HG03175 (cell line): ENCODE results near the gene CD4.

Source experiments
- ATAC-seq: cut with Tn5 transposase; IDR thresholded peaks from one replicate; pipeline ENCODE4 v1.9.1; 2021; ENCODE audit warnings: mild to moderate bottlenecking, moderate library complexity; ENCODE audit not compliant: unreplicated experiment

CD4 gene

GRCh38 chr12:6810758-6811157 is 21.4 kb downstream of the CD4 start:
- no peak for ATAC-seq

DNA sequence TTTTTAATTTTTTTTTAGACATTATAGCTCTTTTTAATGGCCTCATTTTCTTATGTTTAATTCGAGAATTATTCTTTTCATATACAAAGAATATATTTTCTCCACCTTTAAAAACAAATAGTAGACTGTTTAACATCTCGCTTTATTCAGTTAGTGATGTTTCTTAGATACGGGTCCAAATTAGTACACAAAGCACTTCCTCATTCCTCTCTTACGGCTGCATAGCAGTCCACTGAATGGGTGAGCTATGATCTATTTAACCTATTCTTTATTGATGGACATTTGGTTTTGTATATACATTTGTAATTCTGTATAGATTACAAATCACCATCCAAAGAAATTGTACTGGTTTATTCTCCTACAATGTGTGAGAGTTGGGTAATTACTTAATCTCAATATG is 24.0 kb downstream of the CD4 start:
- ATAC-seq, result no peak

DNA sequence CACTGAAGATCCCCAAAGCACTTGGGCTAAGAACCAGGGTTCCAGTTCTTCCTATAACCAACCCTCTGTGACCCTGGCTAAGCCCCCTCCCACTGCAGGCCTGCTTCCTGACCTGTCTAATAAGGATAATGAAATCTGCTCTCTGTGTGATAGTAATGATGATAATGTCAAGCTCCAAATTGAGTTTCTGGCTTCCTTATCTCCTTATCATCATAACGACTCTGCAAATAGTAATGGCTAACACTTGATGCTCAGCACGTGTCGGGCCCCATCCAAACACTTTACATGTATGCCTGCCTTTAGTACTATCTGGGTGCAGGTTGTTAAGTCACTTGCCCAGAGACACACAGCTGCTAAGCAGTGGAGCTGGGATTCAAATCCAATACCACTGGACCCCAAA is 27.3 kb downstream of the CD4 start:
- ATAC-seq, result no peak

- ATAC-seq, result no peak
These were observed 27.8 kb downstream of the CD4 start for GRCh38 chr12:6817098-6817497.

DNA sequence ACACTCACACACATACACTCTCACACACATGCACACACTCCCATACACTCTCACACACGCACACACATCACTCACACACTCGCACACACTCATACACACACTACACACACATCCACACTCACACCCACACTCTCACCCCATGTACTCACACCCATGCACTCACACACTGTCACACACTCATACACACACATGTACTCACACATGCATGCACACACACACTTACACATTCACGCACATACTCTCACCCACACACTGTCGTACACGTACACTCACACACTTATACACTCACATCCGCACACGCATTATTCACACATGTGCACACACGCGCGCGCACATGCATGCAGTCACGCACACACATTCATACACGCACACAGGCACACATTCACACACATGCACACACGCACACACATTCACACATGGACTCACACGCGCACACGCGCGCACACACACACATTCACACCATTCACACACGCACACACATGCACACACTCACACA is 28.4 kb downstream of the CD4 start:
- ATAC-seq, result no peak

GRCh38 chr12:6818222-6818621 is 28.9 kb downstream of the CD4 start:
- ATAC-seq, result no peak

DNA sequence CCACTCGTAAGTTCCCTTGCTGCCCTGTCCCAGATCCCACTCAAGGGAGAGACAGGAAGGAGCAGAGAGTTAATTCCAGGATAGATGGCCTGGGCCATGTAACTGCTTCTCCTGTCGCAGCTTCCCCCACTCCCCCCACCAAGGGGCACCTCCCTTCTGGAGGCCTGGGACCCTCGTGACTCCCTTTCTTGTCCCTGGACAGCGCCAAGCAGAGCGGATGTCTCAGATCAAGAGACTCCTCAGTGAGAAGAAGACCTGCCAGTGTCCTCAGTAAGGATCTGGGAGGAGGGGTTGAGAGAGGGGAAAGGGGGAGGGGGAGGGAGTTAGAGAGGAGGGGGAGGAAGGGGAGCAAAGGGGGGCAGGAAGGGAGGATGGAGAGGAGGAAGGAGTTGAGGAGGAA is 29.3 kb downstream of the CD4 start:
- ATAC-seq, result no peak

DNA sequence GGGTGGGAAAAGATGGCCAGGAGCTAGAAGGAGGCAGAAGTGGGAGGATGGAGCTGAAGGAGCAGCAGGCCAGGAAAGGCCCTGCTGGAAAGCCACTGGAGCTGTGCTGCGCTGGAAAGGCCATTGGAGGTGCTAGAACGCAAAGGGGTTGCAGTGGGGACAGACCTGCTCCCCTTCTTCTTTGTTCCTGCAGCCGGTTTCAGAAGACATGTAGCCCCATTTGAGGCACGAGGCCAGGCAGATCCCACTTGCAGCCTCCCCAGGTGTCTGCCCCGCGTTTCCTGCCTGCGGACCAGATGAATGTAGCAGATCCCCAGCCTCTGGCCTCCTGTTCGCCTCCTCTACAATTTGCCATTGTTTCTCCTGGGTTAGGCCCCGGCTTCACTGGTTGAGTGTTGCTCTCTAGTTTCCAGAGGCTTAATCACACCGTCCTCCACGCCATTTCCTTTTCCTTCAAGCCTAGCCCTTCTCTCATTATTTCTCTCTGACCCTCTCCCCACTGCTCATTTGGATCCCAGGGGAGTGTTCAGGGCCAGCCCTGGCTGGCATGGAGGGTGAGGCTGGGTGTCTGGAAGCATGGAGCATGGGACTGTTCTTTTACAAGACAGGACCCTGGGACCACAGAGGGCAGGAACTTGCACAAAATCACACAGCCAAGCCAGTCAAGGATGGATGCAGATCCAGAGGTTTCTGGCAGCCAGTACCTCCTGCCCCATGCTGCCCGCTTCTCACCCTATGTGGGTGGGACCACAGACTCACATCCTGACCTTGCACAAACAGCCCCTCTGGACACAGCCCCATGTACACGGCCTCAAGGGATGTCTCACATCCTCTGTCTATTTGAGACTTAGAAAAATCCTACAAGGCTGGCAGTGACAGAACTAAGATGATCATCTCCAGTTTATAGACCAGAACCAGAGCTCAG is 30.0 kb downstream of the CD4 start:
- ATAC-seq, result no peak

- no peak for ATAC-seq
These were observed 30.8 kb downstream of the CD4 start for GRCh38 chr12:6820166-6820565.

GRCh38 chr12:6821591-6822425 is 32.5 kb downstream of the CD4 start, which contains the start of gene GPR162:
Gene GPR162, plus strand, starts transcription at chr12:6821821. Its CDS starts 2,078 bp downstream, at chr12:6823899.
- no peak for ATAC-seq

DNA sequence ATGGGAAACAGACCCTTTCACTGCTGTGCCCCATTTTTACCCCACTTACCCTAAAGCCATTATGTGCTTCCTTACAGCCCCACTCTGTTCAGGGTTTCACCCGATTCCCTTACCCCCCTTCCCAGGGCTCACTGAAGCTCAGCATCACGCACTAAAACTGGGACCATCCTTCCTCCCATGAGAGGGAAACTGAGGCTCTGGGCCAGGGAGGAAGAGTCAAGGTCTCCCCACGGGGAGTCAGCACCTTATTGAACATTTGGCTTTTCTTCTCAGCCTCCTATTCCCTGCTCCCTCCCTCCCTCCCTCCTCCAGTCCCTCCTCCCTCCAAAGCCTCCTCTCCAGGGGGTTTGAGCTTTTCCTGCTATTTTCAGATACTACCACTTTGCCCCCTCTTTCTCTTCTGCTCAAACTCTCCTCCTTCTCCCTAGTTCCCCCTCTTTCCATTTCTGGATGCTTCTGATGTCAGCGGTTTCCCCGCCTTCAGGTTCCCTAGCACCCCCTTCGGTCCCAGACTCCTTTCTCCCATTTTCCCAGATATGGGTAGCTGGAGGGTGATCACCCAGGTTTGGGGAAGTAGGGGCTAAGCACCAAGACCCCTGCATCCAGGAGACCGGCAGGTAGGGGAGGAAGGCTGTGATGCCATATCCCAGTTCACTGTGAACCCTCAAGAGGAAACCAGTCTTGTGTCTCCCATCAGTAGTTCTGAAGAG is 33.3 kb downstream of the CD4 start:
- no peak for ATAC-seq

- ATAC-seq, result no peak
These were observed 34.1 kb downstream of the CD4 start for GRCh38 chr12:6823182-6824084.

DNA sequence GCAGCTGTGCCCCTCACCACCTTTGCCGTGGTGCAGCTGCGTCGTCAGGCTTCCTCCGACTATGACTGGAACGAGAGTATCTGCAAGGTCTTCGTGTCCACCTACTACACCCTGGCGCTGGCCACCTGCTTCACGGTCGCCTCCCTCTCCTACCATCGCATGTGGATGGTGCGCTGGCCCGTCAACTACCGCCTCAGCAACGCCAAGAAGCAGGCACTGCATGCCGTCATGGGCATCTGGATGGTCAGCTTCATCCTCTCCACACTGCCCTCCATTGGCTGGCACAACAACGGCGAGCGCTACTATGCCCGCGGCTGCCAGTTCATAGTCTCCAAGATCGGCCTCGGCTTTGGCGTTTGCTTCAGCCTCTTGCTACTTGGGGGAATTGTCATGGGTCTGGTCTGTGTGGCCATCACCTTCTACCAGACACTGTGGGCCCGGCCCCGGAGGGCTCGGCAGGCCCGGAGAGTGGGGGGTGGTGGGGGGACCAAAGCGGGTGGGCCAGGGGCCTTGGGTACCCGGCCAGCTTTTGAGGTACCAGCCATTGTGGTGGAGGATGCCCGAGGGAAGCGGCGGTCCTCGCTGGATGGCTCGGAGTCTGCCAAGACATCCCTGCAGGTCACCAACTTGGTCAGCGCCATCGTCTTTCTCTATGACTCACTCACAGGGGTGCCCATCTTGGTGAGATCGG is 34.9 kb downstream of the CD4 start:
- no peak for ATAC-seq

GRCh38 chr12:6824901-6825381 is 35.6 kb downstream of the CD4 start:
- ATAC-seq, result no peak

DNA sequence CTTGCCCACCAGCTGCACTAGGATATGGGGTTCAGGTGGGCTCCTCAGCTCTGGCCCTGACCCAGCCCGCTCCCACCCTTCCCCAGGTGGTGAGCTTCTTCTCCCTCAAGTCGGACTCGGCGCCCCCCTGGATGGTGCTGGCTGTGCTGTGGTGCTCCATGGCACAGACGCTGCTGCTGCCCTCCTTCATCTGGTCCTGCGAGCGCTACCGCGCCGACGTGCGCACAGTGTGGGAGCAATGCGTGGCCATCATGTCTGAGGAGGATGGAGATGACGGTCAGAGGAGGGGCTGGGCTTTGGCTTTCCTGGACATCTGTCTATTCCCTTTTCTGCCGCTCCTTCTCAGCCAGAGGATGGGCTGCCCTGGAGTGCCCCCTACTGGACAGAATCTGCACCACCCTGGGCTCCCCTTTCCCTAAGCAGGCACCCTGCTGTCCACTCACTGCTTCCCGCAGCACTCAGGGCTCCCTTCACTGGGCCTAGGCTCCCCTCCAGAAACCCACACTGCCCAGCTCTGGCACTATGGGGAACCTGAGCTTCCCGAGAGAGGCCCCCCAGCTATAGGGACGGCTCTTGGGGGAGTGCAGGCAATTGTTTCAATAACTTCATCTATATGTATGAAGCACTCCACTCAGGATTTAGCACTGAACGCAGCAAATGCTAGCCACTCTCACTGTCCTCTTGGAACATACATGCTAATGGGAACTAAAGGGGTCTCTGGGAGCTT is 36.2 kb downstream of the CD4 start:
- peak; percentile 49 for ATAC-seq

GRCh38 chr12:6826125-6826733 is 36.9 kb downstream of the CD4 start:
- no peak for ATAC-seq

DNA sequence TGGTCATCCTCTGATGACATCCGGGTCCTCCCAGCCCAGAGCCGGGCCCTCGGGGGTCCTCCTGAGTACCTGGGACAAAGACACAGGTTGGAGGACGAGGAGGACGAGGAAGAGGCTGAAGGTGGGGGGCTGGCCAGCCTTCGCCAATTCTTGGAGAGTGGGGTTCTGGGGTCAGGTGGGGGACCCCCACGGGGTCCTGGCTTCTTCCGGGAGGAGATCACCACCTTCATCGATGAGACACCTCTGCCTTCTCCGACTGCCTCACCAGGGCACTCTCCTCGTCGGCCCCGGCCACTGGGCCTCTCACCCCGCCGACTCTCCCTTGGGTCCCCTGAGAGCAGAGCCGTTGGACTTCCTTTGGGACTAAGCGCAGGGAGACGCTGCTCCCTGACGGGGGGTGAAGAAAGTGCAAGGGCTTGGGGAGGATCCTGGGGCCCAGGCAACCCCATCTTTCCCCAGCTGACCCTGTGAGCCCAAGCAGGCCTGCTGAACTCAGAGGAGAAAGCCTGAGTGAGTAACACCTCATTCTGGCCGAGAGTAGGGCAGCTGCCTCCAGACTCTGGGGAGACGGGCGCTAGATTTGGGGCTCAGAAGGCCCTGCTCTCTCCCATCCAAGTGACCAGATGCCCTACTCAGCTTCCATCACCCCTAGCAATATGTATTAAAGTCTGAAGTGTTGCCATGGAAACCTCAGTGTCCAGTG is 37.6 kb downstream of the CD4 start:
- ATAC-seq, result no peak
